ENCODE results near the gene IL7R.

GRCh38 chr5:35819026-35819425 lies 37.7 kb upstream of the IL7R start:
- TF ChIP-seq CTCF (IDR thresholded peaks at IDR 0.05) (no peak), POLR2A (IDR thresholded peaks at IDR 0.05) (no peak), POLR2AphosphoS5 (IDR thresholded peaks at IDR 0.05) (no peak)
